ENCODE measurements around the gene RPL38. TPM values are rescaled to one million over a fixed set of nuclear protein-coding genes. Genes with fewer than 3 reads are reported as not detected.

The RPL38 gene
- total RNA-seq, 1 experiment from 2014 or later = 3,689 TPM

- ChIA-PET POLR2A (ENCODE audit: unreplicated experiment) (no interaction called here), CTCF (no interaction called here)
- no peaks in the 10 kb centered on the region for H4K20me1 ChIP-seq (ENCODE audit: low read length)
- H3K9me3 ChIP-seq (ENCODE audit: low read length) = no peaks in the 10 kb centered on the region
- H2AFZ ChIP-seq (ENCODE audit: low read length) = no peak overlapping the region
- no TSS peak for BruUV-seq (replicated peaks)
- TF ChIP-seq CTCF (conservative IDR thresholded peaks at IDR 0.05; ENCODE audit: low read depth, low read length) = no peak
- no peak for TF ChIP-seq EZH2phosphoT487 (IDR thresholded peaks at IDR 0.05; ENCODE audit: borderline replicate concordance, low read length)
- no peak for TF ChIP-seq EZH2 (IDR thresholded peaks at IDR 0.05; ENCODE audit: low read length, unreplicated experiment)
- no peaks in the 10 kb centered on the region for H3K4me1 ChIP-seq (ENCODE audit: insufficient read depth, low read length)
- H3K79me2 ChIP-seq (ENCODE audit: low read length) = no peaks in the 10 kb centered on the region
- intact Hi-C loops (cut with micrococcal nuclease) = no loop called here
- H3K27ac ChIP-seq (ENCODE audit: low read length) = no peak overlapping the region
- no peak overlapping the region for H3K9ac ChIP-seq (ENCODE audit: low read length)
- DNase-seq (no peak), ATAC-seq (no peak)
- no peaks in the 10 kb centered on the region for H3K27me3 ChIP-seq (ENCODE audit: low read length)
- H3K4me3 ChIP-seq (ENCODE audit: low read length) = no peak overlapping the region
- no peaks in the 10 kb centered on the region for H3K9me2 ChIP-seq (replicated peaks; ENCODE audit: low read length)
- H3K36me3 ChIP-seq (ENCODE audit: low read depth, low read length) = no peaks in the 10 kb centered on the region
- no peaks in the 10 kb centered on the region for H3F3A ChIP-seq (ENCODE audit: low read length, unreplicated experiment)
- H3K4me2 ChIP-seq (ENCODE audit: low read length) = no peak overlapping the region
Measured at GRCh38 chr17:74228306-74228978, 25.0 kb downstream of the RPL38 start.

GRCh38 chr17:74230896-74231295 lies 27.4 kb downstream of the RPL38 start:
- Histone ChIP-seq H3K9me3 (ENCODE audit: low read length) (no peaks in the 10 kb centered on the region), H3K4me1 (ENCODE audit: insufficient read depth, low read length) (no peaks in the 10 kb centered on the region), H3K4me3 (ENCODE audit: low read length) (no peak overlapping the region), H3F3A (ENCODE audit: low read length, unreplicated experiment) (no peaks in the 10 kb centered on the region), H2AFZ (ENCODE audit: low read length) (no peak overlapping the region), H3K9ac (ENCODE audit: low read length) (no peak overlapping the region), H3K36me3 (ENCODE audit: low read depth, low read length) (no peaks in the 10 kb centered on the region), H3K79me2 (ENCODE audit: low read length) (no peaks in the 10 kb centered on the region), H3K9me2 (replicated peaks; ENCODE audit: low read length) (no peaks in the 10 kb centered on the region), H4K20me1 (ENCODE audit: low read length) (no peaks in the 10 kb centered on the region), H3K27me3 (ENCODE audit: low read length) (no peaks in the 10 kb centered on the region), H3K4me2 (ENCODE audit: low read length) (no peak overlapping the region), H3K27ac (ENCODE audit: low read length) (no peak overlapping the region)
- no TSS peak for BruUV-seq (replicated peaks)
- ATAC-seq (no peak), DNase-seq (no peak)
- intact Hi-C loops (cut with micrococcal nuclease) = no loop called here
- CTCF ChIA-PET = no interaction called here
- POLR2A ChIA-PET (ENCODE audit: unreplicated experiment) = no interaction called here
- no peak for TF ChIP-seq EZH2 (IDR thresholded peaks at IDR 0.05; ENCODE audit: low read length, unreplicated experiment)
- no peak for TF ChIP-seq EZH2phosphoT487 (IDR thresholded peaks at IDR 0.05; ENCODE audit: borderline replicate concordance, low read length)
- no peak for TF ChIP-seq CTCF (conservative IDR thresholded peaks at IDR 0.05; ENCODE audit: low read depth, low read length)
